ENCODE measurements around the gene MRTFA. TPM values are rescaled to one million over a fixed set of nuclear protein-coding genes. Genes with fewer than 3 reads are reported as not detected.
A peak's percentile ranks its signal among the peaks of the same experiment; 100 is the strongest.

Gene MRTFA
- total and polyA plus RNA-seq, 2 of the 13 experiments (the other 11 are each of a cell fraction or from before 2014, with no cell fraction given) = 2.4 to 8.2 TPM

DNA sequence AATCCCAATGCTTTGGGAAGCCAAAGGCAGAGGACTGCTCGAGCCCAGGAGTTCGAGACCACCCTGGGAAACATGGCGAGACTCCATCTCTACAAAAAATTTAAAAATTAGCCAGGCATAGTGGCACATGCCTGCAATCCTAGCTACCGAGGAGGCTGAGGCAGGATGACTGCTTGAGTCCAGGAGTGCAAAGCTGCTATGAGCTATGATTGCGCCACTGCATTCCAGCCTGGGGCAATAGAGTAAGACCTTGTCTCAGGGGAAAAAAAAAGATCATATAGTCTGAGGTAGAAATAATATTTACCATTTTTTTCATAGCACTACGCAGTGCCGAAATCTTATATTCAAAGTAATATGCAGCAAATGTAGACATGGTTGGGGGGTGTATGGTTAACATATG, 47.8 kb downstream of the MRTFA start (continued):
- TF ChIP-seq, protein P1, sequence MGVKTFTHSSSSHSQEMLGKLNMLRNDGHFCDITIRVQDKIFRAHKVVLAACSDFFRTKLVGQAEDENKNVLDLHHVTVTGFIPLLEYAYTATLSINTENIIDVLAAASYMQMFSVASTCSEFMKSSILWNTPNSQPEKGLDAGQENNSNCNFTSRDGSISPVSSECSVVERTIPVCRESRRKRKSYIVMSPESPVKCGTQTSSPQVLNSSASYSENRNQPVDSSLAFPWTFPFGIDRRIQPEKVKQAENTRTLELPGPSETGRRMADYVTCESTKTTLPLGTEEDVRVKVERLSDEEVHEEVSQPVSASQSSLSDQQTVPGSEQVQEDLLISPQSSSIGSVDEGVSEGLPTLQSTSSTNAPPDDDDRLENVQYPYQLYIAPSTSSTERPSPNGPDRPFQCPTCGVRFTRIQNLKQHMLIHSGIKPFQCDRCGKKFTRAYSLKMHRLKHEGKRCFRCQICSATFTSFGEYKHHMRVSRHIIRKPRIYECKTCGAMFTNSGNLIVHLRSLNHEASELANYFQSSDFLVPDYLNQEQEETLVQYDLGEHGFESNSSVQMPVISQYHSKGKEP (CRISPR knock-in tag; IDR thresholded peaks at IDR 0.05) = no peak
- TF ChIP-seq, protein P2, sequence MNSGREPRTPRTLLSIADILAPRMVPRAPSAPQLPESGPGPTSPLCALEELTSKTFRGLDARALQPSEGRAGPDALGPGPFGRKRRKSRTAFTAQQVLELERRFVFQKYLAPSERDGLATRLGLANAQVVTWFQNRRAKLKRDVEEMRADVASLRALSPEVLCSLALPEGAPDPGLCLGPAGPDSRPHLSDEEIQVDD (CRISPR knock-in tag; IDR thresholded peaks at IDR 0.05; ENCODE audit: borderline replicate concordance) = no peak
- TF ChIP-seq, protein P3, sequence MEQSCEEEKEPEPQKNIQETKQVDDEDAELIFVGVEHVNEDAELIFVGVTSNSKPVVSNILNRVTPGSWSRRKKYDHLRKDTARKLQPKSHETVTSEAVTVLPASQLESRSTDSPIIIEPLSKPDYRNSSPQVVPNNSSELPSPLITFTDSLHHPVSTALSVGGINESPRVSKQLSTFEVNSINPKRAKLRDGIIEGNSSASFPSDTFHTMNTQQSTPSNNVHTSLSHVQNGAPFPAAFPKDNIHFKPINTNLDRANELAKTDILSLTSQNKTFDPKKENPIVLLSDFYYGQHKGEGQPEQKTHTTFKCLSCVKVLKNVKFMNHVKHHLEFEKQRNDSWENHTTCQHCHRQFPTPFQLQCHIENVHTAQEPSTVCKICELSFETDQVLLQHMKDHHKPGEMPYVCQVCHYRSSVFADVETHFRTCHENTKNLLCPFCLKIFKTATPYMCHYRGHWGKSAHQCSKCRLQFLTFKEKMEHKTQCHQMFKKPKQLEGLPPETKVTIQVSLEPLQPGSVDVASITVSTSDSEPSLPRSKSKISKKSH (CRISPR knock-in tag; IDR thresholded peaks at IDR 0.05; ENCODE audit: borderline replicate concordance) = no peak
- TF ChIP-seq ZNF841 (CRISPR knock-in tag; IDR thresholded peaks at IDR 0.05; ENCODE audit: borderline replicate concordance) (no peak), HOXA9 (CRISPR knock-in tag; IDR thresholded peaks at IDR 0.05; ENCODE audit: borderline replicate concordance) (no peak), GPN1 (CRISPR knock-in tag; IDR thresholded peaks at IDR 0.05; ENCODE audit: borderline replicate concordance) (no peak), ZC3H4 (CRISPR knock-in tag; IDR thresholded peaks at IDR 0.05; ENCODE audit: borderline replicate concordance) (no peak), NFATC3 (CRISPR knock-in tag; IDR thresholded peaks at IDR 0.05) (no peak), NFYB (CRISPR knock-in tag; IDR thresholded peaks at IDR 0.05) (no peak), TEAD3 (CRISPR knock-in tag; optimal IDR thresholded peaks at IDR 0.05; ENCODE audit: borderline replicate concordance) (peak; percentile 100), ZZZ3 (CRISPR knock-in tag; IDR thresholded peaks at IDR 0.05; ENCODE audit: borderline replicate concordance) (no peak)
- TF ChIP-seq, protein P4, sequence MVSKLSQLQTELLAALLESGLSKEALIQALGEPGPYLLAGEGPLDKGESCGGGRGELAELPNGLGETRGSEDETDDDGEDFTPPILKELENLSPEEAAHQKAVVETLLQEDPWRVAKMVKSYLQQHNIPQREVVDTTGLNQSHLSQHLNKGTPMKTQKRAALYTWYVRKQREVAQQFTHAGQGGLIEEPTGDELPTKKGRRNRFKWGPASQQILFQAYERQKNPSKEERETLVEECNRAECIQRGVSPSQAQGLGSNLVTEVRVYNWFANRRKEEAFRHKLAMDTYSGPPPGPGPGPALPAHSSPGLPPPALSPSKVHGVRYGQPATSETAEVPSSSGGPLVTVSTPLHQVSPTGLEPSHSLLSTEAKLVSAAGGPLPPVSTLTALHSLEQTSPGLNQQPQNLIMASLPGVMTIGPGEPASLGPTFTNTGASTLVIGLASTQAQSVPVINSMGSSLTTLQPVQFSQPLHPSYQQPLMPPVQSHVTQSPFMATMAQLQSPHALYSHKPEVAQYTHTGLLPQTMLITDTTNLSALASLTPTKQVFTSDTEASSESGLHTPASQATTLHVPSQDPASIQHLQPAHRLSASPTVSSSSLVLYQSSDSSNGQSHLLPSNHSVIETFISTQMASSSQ (IDR thresholded peaks at IDR 0.05; ENCODE audit: low read depth) = 0 out of 2 replicates have a peak, but pooled peaks have one; percentile 8
- TF ChIP-seq, protein P4 (CRISPR knock-in tag; IDR thresholded peaks at IDR 0.05; ENCODE audit: borderline replicate concordance) = no peak; the same call in 1 of the 2 replicates

Measured in HepG2 (cell line).